Loucy (cell line): ENCODE data around the gene HEG1.

Experiments used
- H2AFZ ChIP-seq: fragments of 200-600 bp; sonication (generic); 2 replicates; pipeline ENCODE4 v1.6.0; 2016; ENCODE audit warnings: antibody characterized with exemption, mild to moderate bottlenecking, low read length, moderate library complexity
- H3F3A ChIP-seq: fragments of 200-600 bp; 2 replicates; pipeline ENCODE4 v1.6.0; 2016; ENCODE audit warnings: antibody characterized with exemption, low read depth, mild to moderate bottlenecking
- H3K27me3 ChIP-seq: fragments of 200-600 bp; sonication (generic); 2 replicates; pipeline ENCODE4 v1.6.1; 2014; ENCODE audit warnings: low read length, mild to moderate bottlenecking; ENCODE audit not compliant: insufficient read depth, poor library complexity, severe bottlenecking
- H3K36me3 ChIP-seq: fragments of 200-600 bp; sonication (generic); 2 replicates; pipeline ENCODE4 v1.6.1; 2016; ENCODE audit warnings: low read length; ENCODE audit not compliant: insufficient read depth
- H3K4me1 ChIP-seq: fragments of 200-600 bp; sonication (generic); 2 replicates; pipeline ENCODE4 v1.5.1; 2014; ENCODE audit warnings: low read length, mild to moderate bottlenecking; ENCODE audit not compliant: insufficient read depth, poor library complexity, severe bottlenecking
- H3K4me2 ChIP-seq: fragments of 200-600 bp; sonication (generic); 2 replicates; pipeline ENCODE4 v1.6.0; 2014; ENCODE audit warnings: antibody characterized with exemption, low read length, low read depth, mild to moderate bottlenecking; ENCODE audit not compliant: poor library complexity, severe bottlenecking
- H3K4me3 ChIP-seq: fragments of 200-600 bp; sonication (generic); 2 replicates; pipeline ENCODE4 v1.5.1; 2014; ENCODE audit warnings: low read length, mild to moderate bottlenecking, mixed read lengths; ENCODE audit not compliant: poor library complexity, severe bottlenecking
- H3K79me2 ChIP-seq: fragments of 200-600 bp; sonication (generic); 2 replicates; pipeline ENCODE4 v1.6.1; 2014; ENCODE audit warnings: low read length; ENCODE audit not compliant: insufficient read depth
- H3K9ac ChIP-seq: fragments of 200-600 bp; sonication (generic); 2 replicates; pipeline ENCODE4 v1.6.0; 2014; ENCODE audit warnings: mild to moderate bottlenecking, low read depth, low read length, moderate library complexity; ENCODE audit not compliant: poor library complexity, severe bottlenecking
- H3K9me2 ChIP-seq: fragments of 200-600 bp; sonication (generic); replicated peaks from 2 replicates; pipeline ENCODE4 v1.6.1; 2016; ENCODE audit warnings: low read depth, low read length, mixed read lengths
- H3K9me3 ChIP-seq: fragments of 200-600 bp; sonication (generic); 2 replicates; pipeline ENCODE4 v1.6.1; 2014; ENCODE audit warnings: mild to moderate bottlenecking, antibody characterized with exemption, low read length, low read depth; ENCODE audit not compliant: insufficient read depth
- H4K20me1 ChIP-seq: fragments of 200-600 bp; sonication (generic); 2 replicates; pipeline ENCODE4 v1.6.0; 2014; ENCODE audit warnings: antibody characterized with exemption, low read length, mild to moderate bottlenecking; ENCODE audit not compliant: insufficient read depth, poor library complexity, severe bottlenecking
- CTCF ChIP-seq: fragments of 200-600 bp; sonication (generic); conservative IDR thresholded peaks from 2 replicates; pipeline ENCODE4 v1.5.1; 2014; ENCODE audit warnings: mild to moderate bottlenecking, antibody characterized with exemption, low read length
- EZH2phosphoT487 ChIP-seq: fragments of 200-600 bp; IDR thresholded peaks from 2 replicates; pipeline ENCODE4 v1.6.1; 2018; ENCODE audit warnings: antibody characterized with exemption, mild to moderate bottlenecking, moderate library complexity, borderline replicate concordance

The HEG1 gene

GRCh38 chr3:125005222-125005621 is 50.6 kb downstream of the HEG1 start:
- Histone ChIP-seq H3K4me1 (peaks cover 3% of the 10 kb centered on the region), H4K20me1 (no peaks in the 10 kb centered on the region), H3K9ac (no peak overlapping the region), H3K4me3 (no peak overlapping the region), H3K4me2 (no peak overlapping the region), H3K79me2 (no peaks in the 10 kb centered on the region), H2AFZ (no peak overlapping the region), H3F3A (no peaks in the 10 kb centered on the region), H3K27me3 (no peaks in the 10 kb centered on the region), H3K9me3 (no peaks in the 10 kb centered on the region), H3K36me3 (peaks cover 40% of the 10 kb centered on the region; the same call in 1 of the 2 replicates), H3K9me2 (no peaks in the 10 kb centered on the region)
- no peak for TF ChIP-seq CTCF
- TF ChIP-seq EZH2phosphoT487 = no peak

GRCh38 chr3:125003859-125004595 is 51.8 kb downstream of the HEG1 start:
- no peaks in the 10 kb centered on the region for H3K4me1 ChIP-seq
- H4K20me1 ChIP-seq = no peaks in the 10 kb centered on the region
- H3K4me2 ChIP-seq = no peak overlapping the region
- no peaks in the 10 kb centered on the region for H3K27me3 ChIP-seq
- no peaks in the 10 kb centered on the region for H3K9me2 ChIP-seq
- no peaks in the 10 kb centered on the region for H3K79me2 ChIP-seq
- no peaks in the 10 kb centered on the region for H3F3A ChIP-seq
- H3K4me3 ChIP-seq = no peak overlapping the region
- TF ChIP-seq CTCF (no peak), EZH2phosphoT487 (no peak)
- no peak overlapping the region for H3K9ac ChIP-seq
- H3K36me3 ChIP-seq = peaks cover 34% of the 10 kb centered on the region; the same call in 1 of the 2 replicates
- no peak overlapping the region for H2AFZ ChIP-seq
- no peaks in the 10 kb centered on the region for H3K9me3 ChIP-seq

- no peaks in the 10 kb centered on the region for H3K79me2 ChIP-seq
- H3K36me3 ChIP-seq = peaks cover 31% of the 10 kb centered on the region; the same call in 1 of the 2 replicates
- H2AFZ ChIP-seq = no peak overlapping the region
- H3F3A ChIP-seq = no peaks in the 10 kb centered on the region
- H3K4me1 ChIP-seq = no peaks in the 10 kb centered on the region
- H3K9ac ChIP-seq = no peak overlapping the region
- TF ChIP-seq EZH2phosphoT487 (no peak), CTCF (no peak)
- H3K9me3 ChIP-seq = no peaks in the 10 kb centered on the region
- no peaks in the 10 kb centered on the region for H3K27me3 ChIP-seq
- H3K4me2 ChIP-seq = no peak overlapping the region
- H3K4me3 ChIP-seq = no peak overlapping the region
- H3K9me2 ChIP-seq = no peaks in the 10 kb centered on the region
- H4K20me1 ChIP-seq = no peaks in the 10 kb centered on the region
These were observed 52.4 kb downstream of the HEG1 start for GRCh38 chr3:125003369-125003853.
